B cell (primary cell): ENCODE measurements around the gene METRNL.

Source experiments
- CTCF ChIP-seq: fragments of 200-600 bp; IDR thresholded peaks from one replicate; pipeline ENCODE4 v1.8.0; 2022; ENCODE audit warnings: antibody characterized with exemption, mild to moderate bottlenecking
- EZH2 ChIP-seq: IDR thresholded peaks from 2 replicates; pipeline ENCODE4 v1.6.1; 2012; ENCODE audit warnings: borderline replicate concordance, low read depth, mild to moderate bottlenecking, moderate library complexity, low read length; ENCODE audit not compliant: insufficient read depth, poor library complexity, severe bottlenecking

GRCh38 chr17:83100853-83101391 lies 21.5 kb downstream of the METRNL start:
- TF ChIP-seq CTCF (no peak), EZH2 (no peak)
